NB4 (cell line): ENCODE results near the gene BCAM.

Experiments
- CTCF ChIP-seq: IDR thresholded peaks from one replicate; pipeline ENCODE4 v1.5.1; 2012; ENCODE audit warnings: low read depth, low read length
- MAX ChIP-seq: IDR thresholded peaks from 2 replicates; pipeline ENCODE4 v1.6.1; 2011; ENCODE audit warnings: low read depth, low read length
- MYC ChIP-seq: IDR thresholded peaks from 2 replicates; pipeline ENCODE4 v1.6.1; 2011; ENCODE audit warnings: low read depth, low read length
- POLR2A ChIP-seq: IDR thresholded peaks from 2 replicates; pipeline ENCODE4 v1.6.1; 2011; ENCODE audit warnings: mild to moderate bottlenecking; ENCODE audit not compliant: insufficient read length; ENCODE audit errors: extremely low read depth

- no peak for TF ChIP-seq CTCF
- no peak for TF ChIP-seq POLR2A
- no peak for TF ChIP-seq MAX
- TF ChIP-seq MYC = no peak
Measured at GRCh38 chr19:44810234-44811121, 1.6 kb downstream of the BCAM start.
